HepG2 (cell line): Measurements from ENCODE around the gene SMIM24. TPM values are rescaled to one million over a fixed set of nuclear protein-coding genes. Genes with fewer than 3 reads are reported as not detected.

ENCODE experiments used
- CREM ChIP-seq, 2 experiments: sonication (generic) in 1 of 2; formaldehyde crosslinking in 1 of 2; IDR thresholded peaks; 2 replicates each; pipeline versions ENCODE4 v1.4.0 to v1.6.1; 2016 to 2020; ENCODE audit warnings: antibody characterized with exemption in 1 of 2, mild to moderate bottlenecking in 1 of 2, missing genetic modification reagents in 1 of 2
- FOXO1 ChIP-seq: sonication (generic); formaldehyde crosslinking; IDR thresholded peaks from 2 replicates; pipeline ENCODE4 v1.4.0; 2020; ENCODE audit warnings: missing genetic modification reagents
- HMGA1 ChIP-seq: sonication (generic); formaldehyde crosslinking; conservative IDR thresholded peaks from 2 replicates; pipeline ENCODE4 v1.4.0; 2020; ENCODE audit warnings: missing genetic modification reagents
- KAT8 ChIP-seq: IDR thresholded peaks from 2 replicates; pipeline ENCODE4 v1.6.1; 2016; ENCODE audit warnings: missing genetic modification reagents, missing compliant biosample characterization
- KDM2A ChIP-seq: sonication (generic); formaldehyde crosslinking; IDR thresholded peaks from 2 replicates; pipeline ENCODE4 v1.4.0; 2020; ENCODE audit warnings: low read depth, missing genetic modification reagents, borderline replicate concordance
- KLF11 ChIP-seq: IDR thresholded peaks from 2 replicates; pipeline ENCODE4 v1.6.1; 2016; ENCODE audit warnings: missing compliant biosample characterization
- KLF13 ChIP-seq: sonication (generic); formaldehyde crosslinking; IDR thresholded peaks from 2 replicates; pipeline ENCODE4 v1.4.0; 2020; ENCODE audit warnings: mild to moderate bottlenecking, missing genetic modification reagents
- PHF8 ChIP-seq: sonication (generic); formaldehyde crosslinking; IDR thresholded peaks from 2 replicates; pipeline ENCODE4 v1.5.0; 2020; ENCODE audit warnings: missing genetic modification reagents
- RBFOX2 ChIP-seq: fragments of 200-400 bp; formaldehyde crosslinking; IDR thresholded peaks from 2 replicates; pipeline ENCODE4 v1.6.1; 2017; ENCODE audit warnings: low read depth, mild to moderate bottlenecking, low read length
- RFX1 ChIP-seq: fragments of 450-650 bp; IDR thresholded peaks from 2 replicates; pipeline ENCODE4 v1.6.1; 2017
- RFX5 ChIP-seq: IDR thresholded peaks from 2 replicates; pipeline ENCODE4 v1.6.1; 2011; ENCODE audit warnings: low read depth, low read length, improper control_type of control experiment
- SALL2 ChIP-seq: sonication (generic); formaldehyde crosslinking; IDR thresholded peaks from 2 replicates; pipeline ENCODE4 v1.8.1; 2023; ENCODE audit warnings: mild to moderate bottlenecking, missing genetic modification reagents, inconsistent platforms
- SSRP1 ChIP-seq: IDR thresholded peaks from 2 replicates; pipeline ENCODE4 v1.6.1; 2016; ENCODE audit warnings: control low read depth
- STAT5B ChIP-seq: sonication (generic); formaldehyde crosslinking; IDR thresholded peaks from 2 replicates; pipeline ENCODE4 v1.4.0; 2020; ENCODE audit warnings: missing genetic modification reagents
- WIZ ChIP-seq: sonication (generic); formaldehyde crosslinking; IDR thresholded peaks from 2 replicates; pipeline ENCODE4 v1.5.1; 2020; ENCODE audit warnings: mild to moderate bottlenecking, missing genetic modification reagents
- ZFP36 ChIP-seq: fragments of 150-350 bp; IDR thresholded peaks from 2 replicates; pipeline ENCODE4 v1.6.1; 2018; ENCODE audit warnings: borderline replicate concordance, low read length, low read depth; ENCODE audit not compliant: partially characterized antibody
- ZMAT3 ChIP-seq: sonication (generic); formaldehyde crosslinking; conservative IDR thresholded peaks from 2 replicates; pipeline ENCODE4 v1.7.0; 2021; ENCODE audit warnings: missing genetic modification reagents
- ZNF343 ChIP-seq: sonication (generic); formaldehyde crosslinking; IDR thresholded peaks from 2 replicates; pipeline ENCODE4 v1.4.0; 2020; ENCODE audit warnings: mild to moderate bottlenecking, missing genetic modification reagents
- ZNF484 ChIP-seq: sonication (generic); formaldehyde crosslinking; IDR thresholded peaks from 2 replicates; pipeline ENCODE4 v1.5.1; 2020; ENCODE audit warnings: mild to moderate bottlenecking, low read depth, missing genetic modification reagents, borderline replicate concordance
- ZNF558 ChIP-seq: sonication (generic); formaldehyde crosslinking; IDR thresholded peaks from 2 replicates; pipeline ENCODE4 v1.9.0; 2022; ENCODE audit warnings: mild to moderate bottlenecking, missing genetic modification reagents, borderline replicate concordance
- ZNF883 ChIP-seq: sonication (generic); formaldehyde crosslinking; IDR thresholded peaks from 2 replicates; pipeline ENCODE4 v1.5.1; 2020; ENCODE audit warnings: mild to moderate bottlenecking, missing genetic modification reagents; ENCODE audit errors: not compliant biosample characterization
- polyA plus RNA-seq, 8 experiments: library from polyadenylated mRNA; depleted of rRNA in 3 of 8; stranded (reverse) in 7 of 8; unstranded in 1 of 8; fragments of >200 nt; fragmentation: Illumina TruSeq in 4 of 8; extraction: Trizol in 4 of 8; gene quantifications; 2 replicates each; pipeline versions ENCODE4 v1.2.1 to v1.2.3, GENCODE V29; 2011 to 2016; ENCODE audit warnings: low read depth in 4 of 8, missing spikeins in 1 of 8, mixed read lengths in 1 of 8; ENCODE audit not compliant: insufficient read depth in 1 of 8
- total RNA-seq, 5 experiments: library from RNA; depleted of rRNA; stranded (reverse); fragments of >200 nt; fragmentation: Illumina TruSeq; extraction: Trizol; gene quantifications; 2 replicates each; pipeline ENCODE4 v1.2.3, GENCODE V29; 2016; ENCODE audit warnings: low read depth in 1 of 5
- TF ChIP-seq, protein P1 (sequence below): sonication (generic); formaldehyde crosslinking; IDR thresholded peaks from 2 replicates; pipeline ENCODE4 v1.4.0; 2020; ENCODE audit warnings: missing genetic modification reagents, borderline replicate concordance
- TF ChIP-seq, protein P2 (sequence below), 2 experiments: sonication (generic) in 1 of 2; formaldehyde crosslinking in 1 of 2; IDR thresholded peaks; 2 replicates each; pipeline versions ENCODE4 v1.6.1 to v1.9.0; 2014 to 2022; ENCODE audit warnings: antibody characterized with exemption in 1 of 2, borderline replicate concordance in 1 of 2, inconsistent platforms in 1 of 2, low read depth in 1 of 2, missing genetic modification reagents in 1 of 2

Gene SMIM24
- total and polyA plus RNA-seq, 2 of the 13 experiments (the other 11 are each of a cell fraction or from before 2014, with no cell fraction given): 11.2 to 70.6 TPM

DNA sequence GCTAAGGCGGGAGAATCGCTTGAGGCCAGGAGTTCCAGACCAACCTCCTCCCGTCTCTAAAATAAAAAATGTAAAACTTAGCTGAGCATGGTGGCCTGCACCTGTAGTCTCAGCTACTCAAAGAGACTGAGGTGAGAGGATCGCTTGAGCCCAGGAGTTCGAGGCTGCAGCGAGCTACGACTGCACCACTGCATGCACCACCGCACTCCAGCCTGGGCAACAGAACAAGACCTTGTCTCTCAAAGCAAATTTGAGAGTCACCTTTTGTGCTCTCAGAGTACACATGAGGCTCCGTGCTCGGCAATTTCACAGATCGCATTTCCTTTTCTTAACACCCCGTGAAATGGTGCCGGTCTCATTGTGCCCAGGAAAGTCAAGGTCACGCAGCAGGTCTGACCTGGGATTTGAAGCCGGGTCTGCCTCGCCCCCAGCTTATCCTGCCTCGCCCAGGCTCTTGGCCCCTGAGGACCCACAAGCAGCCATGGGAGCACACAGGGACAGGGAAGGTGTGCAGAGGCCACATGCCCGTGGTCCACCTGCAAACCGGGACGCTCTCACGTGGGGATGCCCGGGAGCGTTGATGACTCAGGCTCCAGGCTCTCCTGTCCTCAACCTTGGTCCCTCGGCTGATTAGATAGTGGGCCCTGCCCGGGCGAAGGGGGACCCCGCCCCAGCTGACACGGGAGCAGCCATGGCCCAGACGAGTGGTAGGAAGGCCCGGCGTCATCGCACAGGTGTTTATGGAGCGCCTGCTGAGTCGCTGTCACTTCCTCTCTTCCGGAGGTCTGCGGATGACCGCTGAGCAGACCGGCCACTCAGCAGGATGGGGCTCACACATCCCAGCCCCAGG, 1.1 kb upstream of the SMIM24 start (continued):
- no peak for TF ChIP-seq KLF13
- TF ChIP-seq, protein P1, sequence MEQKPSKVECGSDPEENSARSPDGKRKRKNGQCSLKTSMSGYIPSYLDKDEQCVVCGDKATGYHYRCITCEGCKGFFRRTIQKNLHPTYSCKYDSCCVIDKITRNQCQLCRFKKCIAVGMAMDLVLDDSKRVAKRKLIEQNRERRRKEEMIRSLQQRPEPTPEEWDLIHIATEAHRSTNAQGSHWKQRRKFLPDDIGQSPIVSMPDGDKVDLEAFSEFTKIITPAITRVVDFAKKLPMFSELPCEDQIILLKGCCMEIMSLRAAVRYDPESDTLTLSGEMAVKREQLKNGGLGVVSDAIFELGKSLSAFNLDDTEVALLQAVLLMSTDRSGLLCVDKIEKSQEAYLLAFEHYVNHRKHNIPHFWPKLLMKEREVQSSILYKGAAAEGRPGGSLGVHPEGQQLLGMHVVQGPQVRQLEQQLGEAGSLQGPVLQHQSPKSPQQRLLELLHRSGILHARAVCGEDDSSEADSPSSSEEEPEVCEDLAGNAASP (CRISPR knock-in tag): peak; percentile 52; the same call in 1 of the 2 replicates
- no peak for TF ChIP-seq CREM (IDR thresholded peaks at IDR 0.05)
- TF ChIP-seq CREM (CRISPR knock-in tag; IDR thresholded peaks at IDR 0.05): no peak
- TF ChIP-seq SALL2: no peak
- peak; percentile 39; the same call in 1 of the 2 replicates for TF ChIP-seq KAT8 (CRISPR knock-in tag)
- peak; percentile 32; the same call in 1 of the 2 replicates for TF ChIP-seq ZNF343 (CRISPR knock-in tag)
- TF ChIP-seq PHF8 (CRISPR knock-in tag): peak; percentile 16; the same call in 1 of the 2 replicates
- TF ChIP-seq ZMAT3 (CRISPR knock-in tag): peak; percentile 94
- TF ChIP-seq RFX5: no peak
- no peak for TF ChIP-seq RBFOX2
- TF ChIP-seq RFX1: no peak
- no peak for TF ChIP-seq STAT5B (CRISPR knock-in tag)
- TF ChIP-seq FOXO1 (CRISPR knock-in tag): 0 out of 2 replicates have a peak, but pooled peaks have one; percentile 20
- TF ChIP-seq, protein P2, sequence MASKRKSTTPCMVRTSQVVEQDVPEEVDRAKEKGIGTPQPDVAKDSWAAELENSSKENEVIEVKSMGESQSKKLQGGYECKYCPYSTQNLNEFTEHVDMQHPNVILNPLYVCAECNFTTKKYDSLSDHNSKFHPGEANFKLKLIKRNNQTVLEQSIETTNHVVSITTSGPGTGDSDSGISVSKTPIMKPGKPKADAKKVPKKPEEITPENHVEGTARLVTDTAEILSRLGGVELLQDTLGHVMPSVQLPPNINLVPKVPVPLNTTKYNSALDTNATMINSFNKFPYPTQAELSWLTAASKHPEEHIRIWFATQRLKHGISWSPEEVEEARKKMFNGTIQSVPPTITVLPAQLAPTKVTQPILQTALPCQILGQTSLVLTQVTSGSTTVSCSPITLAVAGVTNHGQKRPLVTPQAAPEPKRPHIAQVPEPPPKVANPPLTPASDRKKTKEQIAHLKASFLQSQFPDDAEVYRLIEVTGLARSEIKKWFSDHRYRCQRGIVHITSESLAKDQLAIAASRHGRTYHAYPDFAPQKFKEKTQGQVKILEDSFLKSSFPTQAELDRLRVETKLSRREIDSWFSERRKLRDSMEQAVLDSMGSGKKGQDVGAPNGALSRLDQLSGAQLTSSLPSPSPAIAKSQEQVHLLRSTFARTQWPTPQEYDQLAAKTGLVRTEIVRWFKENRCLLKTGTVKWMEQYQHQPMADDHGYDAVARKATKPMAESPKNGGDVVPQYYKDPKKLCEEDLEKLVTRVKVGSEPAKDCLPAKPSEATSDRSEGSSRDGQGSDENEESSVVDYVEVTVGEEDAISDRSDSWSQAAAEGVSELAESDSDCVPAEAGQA (IDR thresholded peaks at IDR 0.05; ENCODE audit: low read depth): no peak
- TF ChIP-seq, protein P2 (CRISPR knock-in tag; IDR thresholded peaks at IDR 0.05; ENCODE audit: borderline replicate concordance): no peak
- TF ChIP-seq ZFP36: no peak
- TF ChIP-seq ZNF883 (CRISPR knock-in tag): peak; percentile 91
- peak; percentile 30; the same call in 1 of the 2 replicates for TF ChIP-seq KDM2A (CRISPR knock-in tag)
- TF ChIP-seq ZNF558 (CRISPR knock-in tag): no peak; the same call in 1 of the 2 replicates
- no peak for TF ChIP-seq HMGA1 (CRISPR knock-in tag)
- no peak for TF ChIP-seq ZNF484 (CRISPR knock-in tag)
- peak; percentile 81; the same call in 1 of the 2 replicates for TF ChIP-seq KLF11 (CRISPR knock-in tag)
- TF ChIP-seq WIZ: peak; percentile 68; the same call in 1 of the 2 replicates
- TF ChIP-seq SSRP1: no peak
